Bronchial epithelial cell (primary cell): ENCODE measurements around the gene MALRD1. TPM values are rescaled to one million over a fixed set of nuclear protein-coding genes. Genes with fewer than 3 reads are reported as not detected.

ENCODE experiments used
- DNase-seq: peaks from one replicate; pipeline ENCODE4 v3.0.0-alpha.2; 2010; ENCODE audit warnings: low read depth
- FAIRE-seq: peaks from 2 replicates; lab custom pipeline; 2011; peaks lifted over from hg19 to GRCh38; lab: Jason Lieb, UNC
- H3K27me3 ChIP-seq: 2 replicates; pipeline ENCODE4 v1.5.1; 2011; ENCODE audit warnings: low read length; ENCODE audit not compliant: control insufficient read depth, insufficient read depth
- H3K36me3 ChIP-seq: 2 replicates; pipeline ENCODE4 v1.5.1; 2011; ENCODE audit warnings: low read length; ENCODE audit not compliant: control insufficient read depth, insufficient read depth
- H3K4me3 ChIP-seq: 2 replicates; pipeline ENCODE4 v1.5.1; 2011; ENCODE audit warnings: mild to moderate bottlenecking, low read depth, low read length, control low read depth
- total RNA-seq: library from RNA; depleted of rRNA; stranded (reverse); fragments of >200 nt; gene quantifications from 2 replicates; pipeline ENCODE4 v1.2.1, GENCODE V29; 2014
- TF ChIP-seq, protein P1 (sequence below): IDR thresholded peaks from 2 replicates; pipeline ENCODE4 v1.5.1; 2011; ENCODE audit warnings: mild to moderate bottlenecking, moderate library complexity, low read length, control low read depth, inconsistent platforms; ENCODE audit not compliant: insufficient read depth, severe bottlenecking

MALRD1 gene
- total RNA-seq, 1 donor from 2014 or later = not detected

DNA sequence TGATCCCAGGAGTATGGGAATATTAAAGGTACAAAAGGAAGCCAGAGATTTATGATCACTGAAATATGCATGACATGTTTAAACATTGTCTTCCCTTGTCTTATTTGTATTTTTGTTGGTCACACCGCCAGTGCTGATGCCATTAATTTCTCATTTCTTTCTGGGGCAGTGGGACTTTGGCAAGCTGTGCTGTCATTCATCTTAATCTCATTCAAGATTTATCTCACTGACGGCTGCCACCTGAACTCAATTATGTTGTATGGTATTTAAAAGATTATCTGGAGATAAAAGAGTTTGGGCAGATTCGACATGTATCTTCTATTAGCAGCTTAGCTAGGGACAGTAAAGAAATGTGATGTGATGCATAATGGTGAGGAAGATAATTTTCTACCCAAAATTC is 482.7 kb downstream of the MALRD1 start:
- no peaks in the 10 kb centered on the region for H3K36me3 ChIP-seq
- FAIRE-seq (no peak), DNase-seq (no peak)
- H3K4me3 ChIP-seq = no peak overlapping the region
- TF ChIP-seq, protein P1, sequence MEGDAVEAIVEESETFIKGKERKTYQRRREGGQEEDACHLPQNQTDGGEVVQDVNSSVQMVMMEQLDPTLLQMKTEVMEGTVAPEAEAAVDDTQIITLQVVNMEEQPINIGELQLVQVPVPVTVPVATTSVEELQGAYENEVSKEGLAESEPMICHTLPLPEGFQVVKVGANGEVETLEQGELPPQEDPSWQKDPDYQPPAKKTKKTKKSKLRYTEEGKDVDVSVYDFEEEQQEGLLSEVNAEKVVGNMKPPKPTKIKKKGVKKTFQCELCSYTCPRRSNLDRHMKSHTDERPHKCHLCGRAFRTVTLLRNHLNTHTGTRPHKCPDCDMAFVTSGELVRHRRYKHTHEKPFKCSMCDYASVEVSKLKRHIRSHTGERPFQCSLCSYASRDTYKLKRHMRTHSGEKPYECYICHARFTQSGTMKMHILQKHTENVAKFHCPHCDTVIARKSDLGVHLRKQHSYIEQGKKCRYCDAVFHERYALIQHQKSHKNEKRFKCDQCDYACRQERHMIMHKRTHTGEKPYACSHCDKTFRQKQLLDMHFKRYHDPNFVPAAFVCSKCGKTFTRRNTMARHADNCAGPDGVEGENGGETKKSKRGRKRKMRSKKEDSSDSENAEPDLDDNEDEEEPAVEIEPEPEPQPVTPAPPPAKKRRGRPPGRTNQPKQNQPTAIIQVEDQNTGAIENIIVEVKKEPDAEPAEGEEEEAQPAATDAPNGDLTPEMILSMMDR = no peak
- no peaks in the 10 kb centered on the region for H3K27me3 ChIP-seq

DNA sequence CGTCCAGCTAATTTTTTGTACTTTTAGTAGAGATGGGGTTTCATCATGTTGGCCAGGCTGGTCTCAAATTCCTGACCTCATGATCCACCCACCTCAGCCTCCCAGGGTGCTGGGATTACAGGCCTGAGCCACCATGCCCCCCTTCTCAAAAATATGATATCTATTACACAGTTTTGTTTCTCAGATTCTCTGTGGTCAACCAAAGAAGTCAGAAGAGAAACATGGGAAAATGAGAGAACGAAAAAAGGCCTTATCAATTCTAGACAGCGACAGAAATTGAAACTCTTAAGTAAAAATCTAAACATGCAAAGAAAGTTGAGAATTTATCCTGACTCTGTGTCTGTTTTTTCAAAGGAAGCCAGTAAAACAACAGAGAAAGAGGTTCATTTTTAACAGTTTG is 483.8 kb downstream of the MALRD1 start:
- no peak for FAIRE-seq
- no peaks in the 10 kb centered on the region for H3K36me3 ChIP-seq
- TF ChIP-seq, protein P1 = no peak
- DNase-seq = no peak
- no peaks in the 10 kb centered on the region for H3K27me3 ChIP-seq
- H3K4me3 ChIP-seq = no peak overlapping the region

DNA sequence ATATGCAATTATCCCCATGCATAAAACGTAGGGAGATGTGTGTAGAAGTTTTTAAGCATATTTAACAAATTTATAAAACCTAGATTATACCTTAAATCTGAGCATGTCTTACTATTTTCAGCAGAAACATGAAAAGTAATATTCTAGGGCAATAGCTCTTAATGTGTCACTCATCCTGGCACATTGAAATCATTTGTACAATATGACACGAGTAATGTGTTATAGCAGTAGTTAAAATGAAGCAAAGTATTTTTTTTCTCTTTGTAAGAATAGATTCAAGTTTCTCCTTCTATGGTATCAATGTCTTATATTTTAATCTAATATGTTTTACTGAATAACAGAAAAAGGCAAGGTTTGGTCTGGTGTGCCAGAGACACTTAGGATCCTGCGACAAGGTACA is 492.7 kb downstream of the MALRD1 start:
- no peaks in the 10 kb centered on the region for H3K27me3 ChIP-seq
- no peak overlapping the region for H3K4me3 ChIP-seq
- TF ChIP-seq, protein P1 = no peak
- DNase-seq (no peak), FAIRE-seq (no peak)
- no peaks in the 10 kb centered on the region for H3K36me3 ChIP-seq

DNA sequence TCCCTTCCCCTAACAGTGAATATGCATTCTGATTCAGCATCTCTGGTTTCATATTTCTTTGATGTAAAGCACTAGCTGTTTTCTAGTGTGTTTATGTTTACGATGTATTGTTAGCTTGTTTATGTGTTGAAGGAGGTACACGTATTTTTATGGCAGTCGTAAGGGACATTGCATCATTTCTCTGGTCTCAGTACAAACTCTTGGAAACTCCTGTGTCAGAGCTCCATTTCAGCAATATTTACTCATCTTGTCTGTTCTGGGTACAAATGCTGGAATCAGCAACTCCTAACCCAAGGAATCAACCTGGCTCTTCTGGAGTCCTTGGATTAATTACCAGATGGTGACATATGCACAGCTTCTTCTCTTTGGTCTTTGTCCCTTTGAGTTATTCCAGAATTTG is 497.6 kb downstream of the MALRD1 start:
- no peak overlapping the region for H3K4me3 ChIP-seq
- FAIRE-seq = no peak
- DNase-seq = no peak
- no peaks in the 10 kb centered on the region for H3K36me3 ChIP-seq
- H3K27me3 ChIP-seq = no peaks in the 10 kb centered on the region
- TF ChIP-seq, protein P1 = no peak

DNA sequence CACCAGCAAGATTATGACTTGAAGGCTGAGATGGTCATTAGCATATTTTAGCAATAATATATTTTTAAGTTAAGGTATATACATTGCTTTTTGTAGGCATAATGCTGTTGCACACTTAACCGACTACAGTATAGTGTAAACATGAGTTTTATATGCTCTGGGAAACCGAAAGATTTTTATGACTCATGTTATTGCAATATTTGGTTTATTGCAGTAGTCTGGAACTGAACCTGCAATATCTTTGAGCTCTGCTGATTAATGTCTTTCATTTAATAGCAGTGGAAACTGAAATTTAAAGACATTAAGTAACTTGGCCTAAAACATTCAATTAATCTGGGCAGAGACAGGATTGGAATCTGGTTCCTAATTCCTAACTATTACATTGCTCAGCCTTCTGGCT is 500.9 kb downstream of the MALRD1 start:
- FAIRE-seq (no peak), DNase-seq (peak; percentile 2)
- TF ChIP-seq, protein P1 = no peak
- Histone ChIP-seq H3K27me3 (no peaks in the 10 kb centered on the region), H3K4me3 (no peak overlapping the region), H3K36me3 (no peaks in the 10 kb centered on the region)

DNA sequence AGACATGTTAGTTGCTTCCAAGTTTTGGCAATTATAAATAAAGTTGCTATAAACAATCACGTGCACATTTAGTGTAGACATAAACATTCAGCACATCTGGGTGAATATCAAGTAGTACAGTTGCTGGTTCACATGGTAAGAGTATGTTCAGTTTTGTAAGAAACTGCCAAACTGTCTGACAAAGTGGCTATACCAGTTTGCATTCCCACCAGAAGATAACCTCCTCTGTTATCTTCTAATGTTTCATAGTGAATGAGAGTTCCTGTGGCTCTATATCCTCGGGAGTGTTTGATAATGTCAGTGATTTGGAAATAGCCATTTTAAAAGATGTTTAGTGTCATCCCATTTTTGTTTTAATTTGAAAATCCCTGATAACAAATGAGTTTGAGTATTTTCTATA is 508.1 kb downstream of the MALRD1 start:
- Histone ChIP-seq H3K4me3 (no peak overlapping the region), H3K36me3 (no peaks in the 10 kb centered on the region), H3K27me3 (no peaks in the 10 kb centered on the region)
- no peak for FAIRE-seq
- TF ChIP-seq, protein P1 = no peak
- no peak for DNase-seq
